Measurements from ENCODE around the gene ATP6V0D1.
A peak's percentile ranks its signal among the peaks of the same experiment; 100 is the strongest.

Gene ATP6V0D1

GRCh38 chr16:67449739-67450138, 31.2 kb downstream of the ATP6V0D1 start:
- no peaks in the 10 kb centered on the region for H3K36me3 Mint-ChIP-seq (ENCODE audit: low read depth)
- no peak for DNase-seq (ENCODE audit: low spot score)

DNA sequence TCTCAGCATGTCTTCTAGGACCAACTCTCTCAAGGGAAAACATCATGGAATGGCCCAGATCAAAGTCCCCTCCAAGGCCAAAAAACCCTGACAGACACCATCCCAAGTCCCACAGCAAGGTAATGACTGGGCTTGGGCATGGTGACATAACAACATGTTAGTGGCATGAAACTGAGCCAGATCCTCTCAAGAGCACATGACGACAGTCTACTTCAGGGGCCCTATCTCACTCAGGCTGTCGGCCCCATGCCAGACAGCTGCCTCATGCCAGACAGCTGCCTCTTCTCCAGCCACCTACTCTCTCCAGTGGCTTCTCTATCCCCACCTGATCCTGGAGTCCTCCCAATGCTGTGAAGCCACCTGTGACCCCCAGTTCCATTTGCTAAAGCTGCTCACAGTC, 31.6 kb downstream of the ATP6V0D1 start:
- no peak for DNase-seq (ENCODE audit: low spot score)
- Mint-ChIP-seq H3K4me1 (ENCODE audit: low read depth) (peaks cover 4% of the 10 kb centered on the region), H3K27ac (no peak overlapping the region), H3K36me3 (ENCODE audit: low read depth) (no peaks in the 10 kb centered on the region), H3K4me3 (no peak overlapping the region), H3K9me3 (no peaks in the 10 kb centered on the region), H3K27me3 (ENCODE audit: low read depth) (no peaks in the 10 kb centered on the region)

More at GRCh38 chr16:67449739-67450138, 31.2 kb downstream of the ATP6V0D1 start:
- Mint-ChIP-seq H3K27me3 (ENCODE audit: low read depth) (no peaks in the 10 kb centered on the region), H3K9me3 (no peaks in the 10 kb centered on the region), H3K4me1 (ENCODE audit: low read depth) (peaks cover 4% of the 10 kb centered on the region), H3K4me3 (no peak overlapping the region), H3K27ac (no peak overlapping the region)

DNA sequence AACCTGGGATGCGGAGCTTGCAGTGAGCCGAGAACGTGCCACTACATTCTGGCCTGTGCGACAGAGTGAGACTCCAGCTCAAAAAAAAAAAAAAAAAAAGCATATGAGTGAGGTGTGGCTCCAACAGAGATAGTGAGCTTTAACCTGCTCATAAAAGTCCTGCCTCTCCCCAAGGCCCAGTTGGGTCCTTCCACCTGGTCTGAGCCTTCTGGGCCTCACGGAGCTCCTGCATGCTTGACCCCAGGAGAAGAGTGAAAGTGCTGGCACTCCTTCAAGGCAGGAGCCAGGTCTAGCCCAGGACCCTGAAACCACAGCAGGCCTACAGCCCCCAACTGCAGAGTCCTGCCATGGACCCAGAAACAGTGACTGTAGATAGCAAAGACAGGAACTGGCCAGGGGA, 32.4 kb downstream of the ATP6V0D1 start:
- H3K27ac Mint-ChIP-seq, result no peak overlapping the region
- DNase-seq (ENCODE audit: low spot score), result no peak
- no peak overlapping the region for H3K4me3 Mint-ChIP-seq
- no peaks in the 10 kb centered on the region for H3K36me3 Mint-ChIP-seq (ENCODE audit: low read depth)
- peaks cover 2% of the 10 kb centered on the region for H3K4me1 Mint-ChIP-seq (ENCODE audit: low read depth)
- H3K9me3 Mint-ChIP-seq, result no peaks in the 10 kb centered on the region
- H3K27me3 Mint-ChIP-seq (ENCODE audit: low read depth), result no peaks in the 10 kb centered on the region

GRCh38 chr16:67447508-67448076, 33.4 kb downstream of the ATP6V0D1 start:
- Mint-ChIP-seq H3K4me1 (ENCODE audit: low read depth) (peaks cover 2% of the 10 kb centered on the region), H3K27me3 (ENCODE audit: low read depth) (no peaks in the 10 kb centered on the region), H3K36me3 (ENCODE audit: low read depth) (no peaks in the 10 kb centered on the region), H3K9me3 (no peaks in the 10 kb centered on the region), H3K4me3 (no peak overlapping the region), H3K27ac (no peak overlapping the region)
- peak; percentile 60 for DNase-seq (ENCODE audit: low spot score)

DNA sequence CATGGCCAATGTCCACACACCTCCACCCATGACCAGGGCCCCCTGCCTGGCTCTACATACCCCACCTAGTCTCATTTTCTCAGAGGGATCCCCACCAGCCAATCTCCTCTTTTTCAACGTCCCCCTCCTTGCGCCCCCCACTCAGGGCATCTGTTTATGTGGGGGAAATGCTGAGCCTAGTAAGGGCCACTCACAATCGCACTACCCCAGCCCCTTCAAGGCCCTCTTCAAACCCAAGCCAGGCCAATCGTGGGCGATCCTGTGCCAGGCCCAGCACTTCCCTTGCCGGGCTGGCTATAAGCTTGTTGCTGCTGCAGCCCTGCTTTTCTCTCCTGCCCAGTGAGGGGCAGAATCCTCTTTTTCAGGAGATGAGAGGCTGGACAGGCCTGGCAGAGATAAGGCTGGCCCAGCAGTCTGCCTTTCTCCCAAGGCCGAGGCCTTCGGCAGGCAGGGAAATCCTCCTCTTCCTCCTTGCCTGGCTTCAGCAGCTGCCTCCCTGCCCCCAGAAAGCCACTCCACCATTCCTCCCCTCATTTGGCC, 33.9 kb downstream of the ATP6V0D1 start:
- Mint-ChIP-seq H3K9me3 (no peaks in the 10 kb centered on the region), H3K4me3 (no peak overlapping the region), H3K36me3 (ENCODE audit: low read depth) (no peaks in the 10 kb centered on the region), H3K27me3 (ENCODE audit: low read depth) (no peaks in the 10 kb centered on the region), H3K4me1 (ENCODE audit: low read depth) (peaks cover 2% of the 10 kb centered on the region), H3K27ac (no peak overlapping the region)
- DNase-seq (ENCODE audit: low spot score), result no peak

DNA sequence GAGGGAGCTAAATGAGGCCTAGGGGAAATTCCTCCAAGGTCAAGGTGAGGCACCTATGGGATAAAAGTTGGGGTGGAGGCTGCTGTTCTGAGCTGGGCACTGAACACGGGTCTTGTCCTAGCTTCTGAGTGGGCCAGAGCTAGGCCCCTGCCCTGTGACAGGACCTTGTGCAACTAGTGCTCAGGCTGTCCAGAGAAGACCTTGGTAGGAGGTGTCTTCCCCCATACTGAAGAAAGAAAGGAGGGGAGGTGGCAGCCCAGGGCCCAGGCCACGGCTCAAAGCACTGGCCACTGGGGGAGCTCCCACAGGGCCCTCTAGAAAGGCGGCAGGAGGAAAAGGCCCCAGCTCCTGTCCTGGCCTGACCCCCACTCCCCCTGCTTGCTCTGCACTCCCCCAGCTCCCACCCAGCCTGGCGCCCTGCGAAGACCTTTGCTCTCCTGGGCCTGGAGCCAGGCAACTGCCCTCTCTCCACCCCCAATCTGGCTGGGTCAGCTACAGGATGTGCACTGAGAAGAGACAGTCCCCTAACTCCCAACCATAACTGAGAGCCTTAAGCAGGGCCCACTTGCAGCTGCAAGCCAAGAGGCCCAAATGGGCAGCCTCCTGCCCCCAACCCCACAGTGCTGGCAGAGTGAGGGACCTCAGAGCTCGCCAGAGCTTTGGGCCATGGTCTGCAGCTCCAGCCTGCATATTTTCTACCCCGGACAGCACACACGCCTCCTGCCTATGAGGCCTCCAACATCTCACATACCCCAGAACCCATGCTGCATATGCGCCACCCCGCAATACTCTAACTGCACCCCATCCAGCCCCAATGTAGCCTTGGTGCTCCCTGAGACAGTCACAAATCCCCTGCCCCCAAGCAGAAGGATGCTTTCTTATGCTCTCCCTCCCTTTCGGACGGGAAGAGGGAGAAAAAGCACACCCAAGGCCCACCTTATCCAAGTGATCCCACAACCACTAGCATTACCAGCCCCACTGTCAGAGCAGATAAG, 34.7 kb downstream of the ATP6V0D1 start:
- Mint-ChIP-seq H3K27me3 (ENCODE audit: low read depth) (no peaks in the 10 kb centered on the region), H3K9me3 (no peaks in the 10 kb centered on the region), H3K4me3 (no peak overlapping the region), H3K36me3 (ENCODE audit: low read depth) (no peaks in the 10 kb centered on the region), H3K27ac (no peak overlapping the region), H3K4me1 (ENCODE audit: low read depth) (peaks cover 2% of the 10 kb centered on the region)
- DNase-seq (ENCODE audit: low spot score), result no peak

DNA sequence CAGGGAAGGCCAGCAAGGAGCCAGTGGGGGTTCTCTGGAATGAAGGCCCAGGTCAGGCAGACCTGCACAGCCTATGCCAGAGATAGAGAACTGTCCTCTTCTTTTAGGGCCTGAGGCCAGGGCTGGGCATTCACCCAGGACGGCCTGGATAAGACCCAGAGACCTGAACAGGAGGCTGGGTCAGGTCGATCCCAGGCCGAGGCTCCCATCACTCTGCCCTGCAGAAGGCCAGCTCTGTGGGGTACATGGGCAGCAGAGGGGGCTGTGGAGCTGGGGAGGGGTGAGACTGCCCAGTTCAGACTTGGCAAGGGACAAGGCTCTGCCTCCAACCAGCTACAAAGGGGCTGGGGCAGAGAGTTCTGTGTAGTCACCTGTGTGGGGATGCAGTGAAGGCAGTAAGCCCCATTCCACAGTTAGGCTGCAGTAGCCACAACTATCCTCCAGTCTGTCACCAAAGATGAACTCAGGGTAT, 35.5 kb downstream of the ATP6V0D1 start:
- Mint-ChIP-seq H3K9me3 (no peaks in the 10 kb centered on the region), H3K36me3 (ENCODE audit: low read depth) (no peaks in the 10 kb centered on the region), H3K4me3 (no peak overlapping the region), H3K27ac (no peak overlapping the region), H3K4me1 (ENCODE audit: low read depth) (peaks cover 2% of the 10 kb centered on the region), H3K27me3 (ENCODE audit: low read depth) (no peaks in the 10 kb centered on the region)
- no peak for DNase-seq (ENCODE audit: low spot score)

GRCh38 chr16:67445126-67445426, 35.9 kb downstream of the ATP6V0D1 start:
- no peak overlapping the region for H3K4me3 Mint-ChIP-seq
- H3K36me3 Mint-ChIP-seq (ENCODE audit: low read depth), result no peaks in the 10 kb centered on the region
- H3K27me3 Mint-ChIP-seq (ENCODE audit: low read depth), result no peaks in the 10 kb centered on the region
- peaks cover 2% of the 10 kb centered on the region for H3K4me1 Mint-ChIP-seq (ENCODE audit: low read depth)
- no peak overlapping the region for H3K27ac Mint-ChIP-seq
- DNase-seq (ENCODE audit: low spot score), result no peak
- no peaks in the 10 kb centered on the region for H3K9me3 Mint-ChIP-seq

- DNase-seq (ENCODE audit: low spot score), result no peak
- H3K27me3 Mint-ChIP-seq (ENCODE audit: low read depth), result no peaks in the 10 kb centered on the region
- H3K4me3 Mint-ChIP-seq, result no peak overlapping the region
- no peaks in the 10 kb centered on the region for H3K9me3 Mint-ChIP-seq
- H3K4me1 Mint-ChIP-seq (ENCODE audit: low read depth), result peaks cover 2% of the 10 kb centered on the region
- H3K27ac Mint-ChIP-seq, result no peak overlapping the region
- H3K36me3 Mint-ChIP-seq (ENCODE audit: low read depth), result peaks cover 1% of the 10 kb centered on the region
These were observed 36.5 kb downstream of the ATP6V0D1 start for GRCh38 chr16:67444259-67445125.

- no peak for DNase-seq (ENCODE audit: low spot score)
- H3K9me3 Mint-ChIP-seq, result no peaks in the 10 kb centered on the region
- peaks cover 2% of the 10 kb centered on the region for H3K4me1 Mint-ChIP-seq (ENCODE audit: low read depth)
- peaks cover 2% of the 10 kb centered on the region for H3K36me3 Mint-ChIP-seq (ENCODE audit: low read depth)
- no peaks in the 10 kb centered on the region for H3K27me3 Mint-ChIP-seq (ENCODE audit: low read depth)
- no peak overlapping the region for H3K4me3 Mint-ChIP-seq
- H3K27ac Mint-ChIP-seq, result no peak overlapping the region
These were observed 37.7 kb downstream of the ATP6V0D1 start for GRCh38 chr16:67443265-67443664.

DNA sequence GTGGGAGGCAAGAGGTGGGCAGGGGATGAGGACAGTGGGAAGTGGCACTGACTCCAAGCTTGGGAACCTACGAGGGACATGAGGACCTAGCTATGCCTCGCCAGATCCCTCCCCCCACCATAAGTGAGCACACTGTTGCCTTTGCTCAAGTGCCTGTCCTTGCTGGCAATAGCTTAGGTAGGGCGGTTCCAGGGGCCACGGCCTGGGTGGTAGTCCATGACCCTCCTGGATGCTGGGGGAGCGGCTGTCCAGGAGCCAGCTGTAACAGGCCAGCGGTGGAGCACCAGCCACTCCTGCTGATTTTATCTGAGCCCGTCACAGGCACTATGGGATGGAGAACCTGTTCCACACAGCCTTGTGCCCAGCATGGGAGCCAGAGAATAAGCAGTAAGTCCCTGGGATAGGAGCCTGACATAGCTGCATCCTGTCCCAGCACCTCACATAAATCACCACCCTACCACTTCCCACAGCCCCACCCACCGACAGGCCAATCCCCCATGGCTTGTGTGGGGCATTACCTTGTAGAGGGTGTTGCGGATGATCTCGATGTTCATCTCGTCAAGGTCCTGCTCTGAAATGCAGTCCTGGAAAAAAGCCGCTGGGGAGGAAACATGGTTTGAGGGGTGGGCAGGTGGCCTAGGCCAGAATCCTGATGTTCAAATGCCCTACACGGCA, 38.2 kb downstream of the ATP6V0D1 start:
- Mint-ChIP-seq H3K27me3 (ENCODE audit: low read depth) (no peaks in the 10 kb centered on the region), H3K4me1 (ENCODE audit: low read depth) (peaks cover 1% of the 10 kb centered on the region), H3K4me3 (no peak overlapping the region), H3K36me3 (ENCODE audit: low read depth) (peaks cover 5% of the 10 kb centered on the region), H3K9me3 (no peaks in the 10 kb centered on the region), H3K27ac (no peak overlapping the region)
- DNase-seq (ENCODE audit: low spot score), result no peak

- H3K27me3 Mint-ChIP-seq (ENCODE audit: low read depth), result no peaks in the 10 kb centered on the region
- peaks cover 5% of the 10 kb centered on the region for H3K36me3 Mint-ChIP-seq (ENCODE audit: low read depth)
- H3K4me1 Mint-ChIP-seq (ENCODE audit: low read depth), result no peaks in the 10 kb centered on the region
- no peaks in the 10 kb centered on the region for H3K9me3 Mint-ChIP-seq
- H3K27ac Mint-ChIP-seq, result no peak overlapping the region
- no peak overlapping the region for H3K4me3 Mint-ChIP-seq
- DNase-seq (ENCODE audit: low spot score), result no peak
These were observed 39.0 kb downstream of the ATP6V0D1 start for GRCh38 chr16:67441907-67442306.

DNA sequence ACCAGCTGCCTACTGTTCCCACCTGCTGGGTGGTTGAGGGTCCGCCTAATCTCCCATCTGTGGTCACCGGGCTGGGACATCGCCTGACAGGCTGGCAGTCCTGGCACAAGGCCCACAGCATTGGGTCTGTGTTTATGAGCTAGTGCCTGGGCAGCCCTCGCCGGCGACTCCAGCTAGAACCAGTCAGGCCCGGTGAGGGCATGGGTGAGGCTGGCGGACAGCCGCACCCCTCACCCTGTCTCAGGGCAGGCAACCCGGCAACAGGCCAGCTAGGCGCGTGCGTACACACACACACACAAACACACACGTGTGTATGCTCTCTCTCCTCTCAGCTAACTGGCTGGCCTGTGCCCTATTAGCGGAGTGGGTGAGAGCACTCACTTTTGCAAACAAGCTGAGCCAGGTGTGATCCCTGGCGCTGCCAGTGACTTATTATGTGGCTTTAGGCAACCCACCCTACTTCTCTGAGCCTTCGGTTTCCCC, 39.6 kb downstream of the ATP6V0D1 start:
- H3K36me3 Mint-ChIP-seq (ENCODE audit: low read depth), result peaks cover 5% of the 10 kb centered on the region
- no peak overlapping the region for H3K4me3 Mint-ChIP-seq
- H3K27me3 Mint-ChIP-seq (ENCODE audit: low read depth), result no peaks in the 10 kb centered on the region
- H3K4me1 Mint-ChIP-seq (ENCODE audit: low read depth), result no peaks in the 10 kb centered on the region
- H3K27ac Mint-ChIP-seq, result no peak overlapping the region
- no peaks in the 10 kb centered on the region for H3K9me3 Mint-ChIP-seq
- no peak for DNase-seq (ENCODE audit: low spot score)

Data from T-helper 2 cell treated with Interferon-gamma antibody and Interleukin-4, amounts not matched to agents 5 μg/mL and 100 μg/mL, for 36 hours (primary cell).